IPS-20b (cell line): Measurements from ENCODE around the gene UPP1.

Experiments
- H3K27ac ChIP-seq: one replicate; pipeline ENCODE4 v1.5.1; 2013; ENCODE audit warnings: low read length
- H3K27me3 ChIP-seq: 2 replicates; pipeline ENCODE4 v1.6.1; 2013; ENCODE audit warnings: mild to moderate bottlenecking, low read length, inconsistent platforms; ENCODE audit not compliant: insufficient read depth
- H3K36me3 ChIP-seq: 2 replicates; pipeline ENCODE4 v1.6.1; 2013; ENCODE audit warnings: low read depth, mild to moderate bottlenecking, inconsistent platforms, low read length, moderate library complexity; ENCODE audit not compliant: insufficient read depth
- H3K4me1 ChIP-seq: 2 replicates; pipeline ENCODE4 v1.6.1; 2013; ENCODE audit warnings: mild to moderate bottlenecking, control low read depth, inconsistent platforms, low read length, moderate library complexity; ENCODE audit not compliant: insufficient read depth
- H3K4me3 ChIP-seq: 2 replicates; pipeline ENCODE4 v1.5.1; 2013; ENCODE audit warnings: mild to moderate bottlenecking, low read length, inconsistent platforms
- H3K9ac ChIP-seq: 2 replicates; pipeline ENCODE4 v1.6.1; 2013; ENCODE audit warnings: low read depth, mild to moderate bottlenecking, inconsistent platforms, low read length, moderate library complexity
- H3K9me3 ChIP-seq: 2 replicates; pipeline ENCODE4 v1.6.1; 2013; ENCODE audit warnings: mild to moderate bottlenecking, low read depth, low read length, inconsistent platforms; ENCODE audit not compliant: insufficient read depth

Gene UPP1

GRCh38 chr7:48087349-48087748 is 1.7 kb upstream of the UPP1 start:
- H3K36me3 ChIP-seq: peaks cover 19% of the 10 kb centered on the region
- peaks cover 6% of the 10 kb centered on the region; the same call in 1 of the 2 replicates for H3K27me3 ChIP-seq
- peak overlapping the region; percentile 14; the same call in 1 of the 2 replicates for H3K9ac ChIP-seq
- peaks cover 34% of the 10 kb centered on the region for H3K4me1 ChIP-seq
- H3K27ac ChIP-seq: no peak overlapping the region
- H3K4me3 ChIP-seq: no peak overlapping the region
- H3K9me3 ChIP-seq: no peaks in the 10 kb centered on the region

GRCh38 chr7:48088559-48089045 is 463 bp upstream of the UPP1 start:
- peaks cover 6% of the 10 kb centered on the region; the same call in 1 of the 2 replicates for H3K27me3 ChIP-seq
- H3K9me3 ChIP-seq: no peaks in the 10 kb centered on the region
- peak overlapping the region; percentile 84 for H3K4me3 ChIP-seq
- peak overlapping the region; percentile 74 for H3K27ac ChIP-seq
- H3K9ac ChIP-seq: peak overlapping the region; percentile 79
- peaks cover 34% of the 10 kb centered on the region for H3K4me1 ChIP-seq
- H3K36me3 ChIP-seq: peaks cover 32% of the 10 kb centered on the region

GRCh38 chr7:48090095-48090805 is 1.2 kb downstream of the UPP1 start:
- Histone ChIP-seq H3K9ac (peak overlapping the region; percentile 79; the same call in 1 of the 2 replicates), H3K4me3 (peak overlapping the region; percentile 84), H3K36me3 (peaks cover 46% of the 10 kb centered on the region), H3K27me3 (peaks cover 6% of the 10 kb centered on the region; the same call in 1 of the 2 replicates), H3K27ac (no peak overlapping the region), H3K4me1 (peaks cover 34% of the 10 kb centered on the region), H3K9me3 (no peaks in the 10 kb centered on the region)

GRCh38 chr7:48091506-48092433 is 2.7 kb downstream of the UPP1 start:
- Histone ChIP-seq H3K9me3 (no peaks in the 10 kb centered on the region), H3K4me1 (peaks cover 20% of the 10 kb centered on the region), H3K27me3 (peaks cover 6% of the 10 kb centered on the region; the same call in 1 of the 2 replicates), H3K27ac (no peak overlapping the region), H3K36me3 (peaks cover 61% of the 10 kb centered on the region), H3K4me3 (peak overlapping the region; percentile 84), H3K9ac (peak overlapping the region; percentile 79; the same call in 1 of the 2 replicates)

GRCh38 chr7:48094861-48095293 is 5.8 kb downstream of the UPP1 start:
- Histone ChIP-seq H3K9me3 (no peaks in the 10 kb centered on the region), H3K27ac (no peak overlapping the region), H3K36me3 (peaks cover 92% of the 10 kb centered on the region), H3K27me3 (peaks cover 5% of the 10 kb centered on the region; the same call in 1 of the 2 replicates), H3K4me3 (no peak overlapping the region), H3K9ac (no peak overlapping the region), H3K4me1 (peaks cover 13% of the 10 kb centered on the region)

- no peaks in the 10 kb centered on the region for H3K9me3 ChIP-seq
- H3K4me3 ChIP-seq: no peak overlapping the region
- peaks cover 93% of the 10 kb centered on the region for H3K36me3 ChIP-seq
- H3K9ac ChIP-seq: no peak overlapping the region
- no peaks in the 10 kb centered on the region for H3K27me3 ChIP-seq
- peaks cover 5% of the 10 kb centered on the region for H3K4me1 ChIP-seq
- H3K27ac ChIP-seq: no peak overlapping the region
These were observed 7.2 kb downstream of the UPP1 start for GRCh38 chr7:48096273-48096672.

GRCh38 chr7:48097521-48098231 is 8.6 kb downstream of the UPP1 start:
- no peak overlapping the region for H3K27ac ChIP-seq
- H3K4me1 ChIP-seq: no peaks in the 10 kb centered on the region
- no peaks in the 10 kb centered on the region for H3K27me3 ChIP-seq
- H3K36me3 ChIP-seq: peaks cover 93% of the 10 kb centered on the region
- H3K4me3 ChIP-seq: no peak overlapping the region
- no peak overlapping the region for H3K9ac ChIP-seq
- no peaks in the 10 kb centered on the region for H3K9me3 ChIP-seq

GRCh38 chr7:48098846-48099245 is 9.8 kb downstream of the UPP1 start:
- Histone ChIP-seq H3K4me1 (no peaks in the 10 kb centered on the region), H3K9ac (no peak overlapping the region), H3K36me3 (peaks cover 94% of the 10 kb centered on the region), H3K9me3 (no peaks in the 10 kb centered on the region), H3K4me3 (no peak overlapping the region), H3K27me3 (no peaks in the 10 kb centered on the region), H3K27ac (no peak overlapping the region)

- no peaks in the 10 kb centered on the region for H3K4me1 ChIP-seq
- H3K9me3 ChIP-seq: no peaks in the 10 kb centered on the region
- H3K27me3 ChIP-seq: no peaks in the 10 kb centered on the region
- no peak overlapping the region for H3K9ac ChIP-seq
- H3K36me3 ChIP-seq: peaks cover 96% of the 10 kb centered on the region
- H3K27ac ChIP-seq: no peak overlapping the region
- no peak overlapping the region for H3K4me3 ChIP-seq
These were observed 10.7 kb downstream of the UPP1 start for GRCh38 chr7:48099781-48100180.

- Histone ChIP-seq H3K36me3 (peaks cover 94% of the 10 kb centered on the region), H3K9me3 (no peaks in the 10 kb centered on the region), H3K27me3 (no peaks in the 10 kb centered on the region)
These were observed 12.3 kb downstream of the UPP1 start for GRCh38 chr7:48101352-48101751.

GRCh38 chr7:48101968-48102367 is 12.9 kb downstream of the UPP1 start:
- no peak overlapping the region for H3K27ac ChIP-seq
- no peak overlapping the region for H3K9ac ChIP-seq
- peaks cover 94% of the 10 kb centered on the region for H3K36me3 ChIP-seq
- no peaks in the 10 kb centered on the region for H3K9me3 ChIP-seq
- no peaks in the 10 kb centered on the region for H3K4me1 ChIP-seq
- no peaks in the 10 kb centered on the region for H3K27me3 ChIP-seq
- no peak overlapping the region for H3K4me3 ChIP-seq

More at GRCh38 chr7:48101352-48101751, 12.3 kb downstream of the UPP1 start:
- Histone ChIP-seq H3K27ac (no peak overlapping the region), H3K9ac (no peak overlapping the region), H3K4me3 (no peak overlapping the region), H3K4me1 (no peaks in the 10 kb centered on the region)
